GM18517 (cell line): ENCODE data around the gene PRR35.

Experiments used
- ATAC-seq: cut with Tn5 transposase; IDR thresholded peaks from one replicate; pipeline ENCODE4 v1.9.1; 2021; ENCODE audit warnings: mild to moderate bottlenecking, moderate library complexity; ENCODE audit not compliant: unreplicated experiment

PRR35 gene

DNA sequence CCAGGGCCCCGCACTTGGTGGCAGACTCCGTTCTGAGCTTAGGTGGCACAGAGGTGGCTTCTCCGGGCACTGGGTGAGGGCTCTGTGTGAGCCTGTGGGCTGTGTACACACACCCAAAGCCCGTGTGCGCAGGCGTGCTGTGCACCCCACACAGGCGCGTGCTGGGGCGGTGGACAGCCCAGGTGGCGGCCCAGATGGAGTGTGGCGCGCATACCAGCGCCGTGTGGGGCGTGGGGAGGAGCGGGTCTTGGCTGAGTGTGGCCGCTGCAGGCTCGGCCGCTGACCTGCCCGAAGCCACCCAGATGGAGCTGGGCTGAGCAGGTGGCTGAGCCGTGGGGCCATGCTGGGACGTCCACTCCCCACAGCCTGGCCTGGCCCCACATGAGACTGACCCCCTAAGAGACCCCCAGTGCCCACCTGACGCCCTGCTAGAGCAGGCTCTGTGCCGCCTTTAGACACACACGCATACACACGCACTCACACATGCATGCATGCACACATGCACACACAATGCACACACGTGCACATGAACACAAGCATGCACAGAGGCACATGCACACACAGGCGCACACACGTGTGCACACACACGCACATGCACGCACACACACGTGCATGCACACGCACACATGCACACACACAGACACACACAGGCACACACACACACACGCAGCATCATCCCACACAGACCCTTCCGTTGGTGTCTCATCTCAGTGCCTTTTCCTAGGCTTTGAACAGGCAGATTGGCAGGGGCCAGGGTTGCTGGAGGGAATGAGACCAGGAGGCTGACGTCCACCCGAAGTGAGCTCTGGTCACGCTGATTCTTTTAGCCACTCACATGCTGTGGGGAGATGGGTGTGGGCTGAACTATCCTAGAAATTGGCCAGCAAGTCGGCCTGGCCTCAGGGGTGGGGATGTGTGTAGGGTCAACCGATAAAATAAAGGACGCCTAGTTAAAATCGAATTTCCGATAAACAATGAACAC is 2.1 kb downstream of the PRR35 start:
- no peak for ATAC-seq

GRCh38 chr16:563072-563644 is 3.0 kb downstream of the PRR35 start:
- ATAC-seq, result no peak

- no peak for ATAC-seq
Measured at GRCh38 chr16:564690-565418, 4.7 kb downstream of the PRR35 start.

- no peak for ATAC-seq
Measured at GRCh38 chr16:565419-566330, 5.5 kb downstream of the PRR35 start.

DNA sequence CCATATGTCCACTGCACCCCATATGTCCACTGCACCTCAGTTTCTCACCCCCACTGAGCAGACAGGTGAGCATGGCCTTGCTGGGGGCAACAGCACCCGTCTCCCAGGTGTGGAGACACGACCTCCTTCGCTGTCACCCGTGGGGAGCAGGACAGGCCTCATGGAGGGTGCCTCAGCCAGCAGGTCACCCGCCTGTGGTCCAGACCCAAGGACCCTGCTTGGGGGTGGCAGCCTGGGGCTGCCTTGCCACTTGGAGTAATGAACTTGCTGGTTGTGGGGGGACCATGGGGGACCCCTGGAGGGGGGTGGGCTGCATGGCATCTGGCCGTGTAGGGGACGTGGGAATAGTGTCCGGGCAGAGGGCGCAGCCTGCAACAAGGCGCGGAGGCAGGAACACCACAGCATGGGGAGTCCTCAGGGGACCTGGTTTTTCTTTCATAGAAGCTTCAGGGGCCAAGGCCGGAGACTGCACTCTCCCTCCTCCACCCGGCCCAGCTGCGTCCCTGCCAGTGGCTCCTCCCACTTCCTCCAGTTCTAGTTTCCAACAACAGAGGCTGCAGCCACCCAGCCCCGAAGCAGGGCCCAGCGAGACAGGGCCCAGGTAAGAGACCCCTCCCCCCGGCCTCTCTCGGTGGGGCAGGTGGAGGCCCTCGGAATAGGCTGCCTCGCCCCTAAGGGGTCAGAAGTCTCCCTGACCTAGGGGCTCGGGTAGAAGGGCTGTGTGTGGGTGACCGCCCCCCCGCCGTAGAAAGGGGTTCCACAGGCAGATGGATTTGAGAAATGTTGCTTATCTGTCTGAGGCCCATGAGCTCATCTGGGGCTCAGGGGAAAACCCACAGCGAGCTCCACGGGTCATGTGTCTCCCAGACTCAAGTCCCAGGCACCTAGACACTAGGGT is 6.5 kb downstream of the PRR35 start, which contains the start of gene NHLRC4:
NHLRC4 (plus strand) TSS at position 531 of the 898 bp plus-strand sequence. CDS start 1,043 bp downstream, outside the sequence.
- no peak for ATAC-seq

- ATAC-seq, result no peak
Measured at GRCh38 chr16:567373-568256, 7.4 kb downstream of the PRR35 start.

GRCh38 chr16:568401-569258 is 8.4 kb downstream of the PRR35 start:
- ATAC-seq, result no peak

GRCh38 chr16:569445-570254 is 9.5 kb downstream of the PRR35 start, which contains the start of gene PIGQ:
Gene PIGQ (plus strand): TSS chr16:569968. CDS start chr16:574075, 4,107 bp downstream.
- ATAC-seq, result no peak

- ATAC-seq, result no peak
Measured at GRCh38 chr16:572865-573650, 12.9 kb downstream of the PRR35 start.

DNA sequence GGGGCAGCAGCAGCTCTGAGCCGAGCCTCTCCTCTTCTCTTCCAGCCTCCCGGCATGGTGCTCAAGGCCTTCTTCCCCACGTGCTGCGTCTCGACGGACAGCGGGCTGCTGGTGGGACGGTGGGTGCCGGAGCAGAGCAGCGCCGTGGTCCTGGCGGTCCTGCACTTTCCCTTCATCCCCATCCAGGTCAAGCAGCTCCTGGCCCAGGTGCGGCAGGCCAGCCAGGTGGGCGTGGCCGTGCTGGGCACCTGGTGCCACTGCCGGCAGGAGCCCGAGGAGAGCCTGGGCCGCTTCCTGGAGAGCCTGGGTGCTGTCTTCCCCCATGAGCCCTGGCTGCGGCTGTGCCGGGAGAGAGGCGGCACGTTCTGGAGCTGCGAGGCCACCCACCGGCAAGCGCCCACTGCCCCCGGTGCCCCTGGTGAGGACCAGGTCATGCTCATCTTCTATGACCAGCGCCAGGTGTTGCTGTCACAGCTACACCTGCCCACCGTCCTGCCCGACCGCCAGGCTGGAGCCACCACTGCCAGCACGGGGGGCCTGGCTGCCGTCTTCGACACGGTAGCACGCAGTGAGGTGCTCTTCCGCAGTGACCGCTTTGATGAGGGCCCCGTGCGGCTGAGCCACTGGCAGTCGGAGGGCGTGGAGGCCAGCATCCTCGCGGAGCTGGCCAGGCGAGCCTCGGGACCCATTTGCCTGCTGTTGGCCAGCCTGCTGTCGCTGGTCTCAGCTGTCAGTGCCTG is 14.0 kb downstream of the PRR35 start:
- no peak for ATAC-seq

DNA sequence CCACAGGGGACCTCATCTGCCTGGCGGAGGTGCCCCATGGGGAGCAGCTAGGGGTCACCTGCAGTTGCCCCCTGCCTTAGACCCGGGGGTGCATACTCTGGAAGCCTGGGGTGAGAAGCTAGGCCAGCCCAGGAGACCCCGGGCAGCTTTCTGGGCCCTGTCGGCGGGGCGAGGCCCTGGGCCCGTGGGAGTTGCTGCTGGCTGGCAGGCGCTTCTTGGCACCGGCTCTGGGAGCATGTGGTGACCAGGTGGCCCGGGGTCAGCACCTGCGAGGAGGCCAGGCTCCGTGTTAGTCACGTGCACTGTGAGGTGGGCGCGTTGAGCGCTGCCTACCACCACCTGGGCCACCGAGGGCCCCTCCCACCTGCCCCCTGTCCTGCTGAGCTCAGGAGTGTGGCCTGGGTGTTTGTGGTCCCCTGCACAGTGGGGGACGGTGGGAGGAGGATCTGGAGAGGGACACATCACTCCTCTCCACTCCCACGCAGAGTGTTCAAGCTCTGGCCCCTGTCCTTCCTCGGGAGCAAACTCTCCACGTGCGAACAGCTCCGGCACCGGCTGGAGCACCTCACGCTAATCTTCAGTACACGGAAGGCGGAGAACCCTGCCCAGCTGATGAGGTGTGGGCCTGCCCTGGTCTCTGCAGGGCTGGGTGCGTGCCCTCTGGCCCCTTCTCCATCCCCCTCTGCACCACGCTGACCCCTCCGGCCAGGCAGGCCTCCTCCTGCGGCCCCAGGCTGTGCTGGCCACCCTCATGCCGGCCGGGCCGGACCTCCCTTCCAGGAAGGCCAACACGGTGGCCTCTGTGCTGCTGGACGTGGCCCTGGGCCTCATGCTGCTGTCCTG is 15.4 kb downstream of the PRR35 start:
- no peak for ATAC-seq

- ATAC-seq, result no peak
Measured at GRCh38 chr16:576197-576822, 16.1 kb downstream of the PRR35 start.

GRCh38 chr16:576823-577201 is 16.6 kb downstream of the PRR35 start:
- no peak for ATAC-seq

DNA sequence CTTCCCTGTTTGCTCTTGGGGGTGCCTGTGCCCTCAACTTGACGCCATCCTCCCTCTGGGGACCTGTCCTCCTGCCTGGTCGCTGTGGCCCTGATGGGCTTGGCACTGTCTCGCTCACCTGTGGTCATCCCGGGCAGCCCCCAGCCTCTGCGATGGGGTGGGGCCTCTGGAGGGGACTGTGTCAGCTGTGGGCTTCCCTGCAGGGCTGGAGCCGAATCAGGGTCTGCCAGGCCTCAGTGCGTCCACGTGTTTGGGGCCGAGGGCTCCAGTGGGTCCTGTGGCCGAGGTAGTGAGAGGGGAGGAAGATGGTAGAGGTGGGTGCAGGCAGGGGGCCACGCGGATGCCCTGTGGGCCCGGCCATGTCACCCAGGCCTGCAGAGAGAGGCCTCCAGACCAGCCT is 17.6 kb downstream of the PRR35 start:
- ATAC-seq, result no peak
